Right lung (tissue), 10 donors: Measurements from ENCODE around the gene GOLGA1. TPM values are rescaled to one million over a fixed set of nuclear protein-coding genes. Genes with fewer than 3 reads are reported as not detected.
A peak's percentile ranks its signal among the peaks of the same experiment; 100 is the strongest.
"Not testable (repeated sequence)": the region's sequence is repeated elsewhere in the genome, so short reads cannot be mapped to it uniquely, and the experiment has no call there.

Experiments
- DNase-seq, 2 donors: peaks; one replicate each; pipeline ENCODE4 v3.0.0-alpha.2; 2013
- long read RNA-seq, 8 donors: transcript quantifications; one replicate each; lab custom pipeline, GENCODE V29; 2026
- polyA plus RNA-seq, 5 donors: library from polyadenylated mRNA; unstranded; fragments of 120-200 nt; gene quantifications; one replicate each; pipeline versions ENCODE4 v1.2.1 to v1.2.3, GENCODE V29; 2013; ENCODE audit warnings: inconsistent platforms in 1 of 5, low replicate concordance in 1 of 5; ENCODE audit not compliant: insufficient read length in 5 of 5, insufficient read depth in 1 of 5

GOLGA1 gene
- polyA plus RNA-seq = 10 to 100 TPM; 14.1 to 18.9 (median 16.0) TPM
- long read RNA-seq, donor 1, transcript GOLGA1-206 (1 exons, 886 nt) = major isoform, 6 of 18 reads
- long read RNA-seq, donor 1, partial matches to known transcripts = 12 of 18 reads
- long read RNA-seq, donor 1, other reads (novel, unspliced or antisense) = 0 of 18 reads
- long read RNA-seq, donor 2, partial matches to known transcripts = 0 of 2 reads
- long read RNA-seq, donor 2, other reads (novel, unspliced or antisense) = 0 of 2 reads
- long read RNA-seq, donor 3, partial matches to known transcripts = 0 of 4 reads
- long read RNA-seq, donor 3, other reads (novel, unspliced or antisense) = 0 of 4 reads
- long read RNA-seq, donor 4, transcript GOLGA1-206 (1 exons, 886 nt) = major isoform, 7 of 7 reads
- long read RNA-seq, donor 4, partial matches to known transcripts = 0 of 7 reads
- long read RNA-seq, donor 4, other reads (novel, unspliced or antisense) = 0 of 7 reads
- long read RNA-seq, donor 5, transcript GOLGA1-206 (1 exons, 886 nt) = major isoform, 6 of 6 reads
- long read RNA-seq, donor 5, partial matches to known transcripts = 0 of 6 reads
- long read RNA-seq, donor 5, other reads (novel, unspliced or antisense) = 0 of 6 reads
- long read RNA-seq, donor 6, transcript GOLGA1-206 (1 exons, 886 nt) = major isoform, 5 of 5 reads
- long read RNA-seq, donor 6, partial matches to known transcripts = 0 of 5 reads
- long read RNA-seq, donor 6, other reads (novel, unspliced or antisense) = 0 of 5 reads
- long read RNA-seq, donor 7, transcript GOLGA1-206 (1 exons, 886 nt) = major isoform, 6 of 6 reads
- long read RNA-seq, donor 7, partial matches to known transcripts = 0 of 6 reads
- long read RNA-seq, donor 7, other reads (novel, unspliced or antisense) = 0 of 6 reads
- long read RNA-seq, donor 8 = 0 reads

GRCh38 chr9:124940894-124941678 lies at the start of gene GOLGA1:
Gene GOLGA1, minus strand, starts transcription at chr9:124941083. Its CDS starts 2,372 bp downstream, at chr9:124938711.
- peak; percentile 95 for DNase-seq

GRCh38 chr9:124983698-124984097 lies 42.8 kb upstream of the GOLGA1 start:
- DNase-seq = no peak

GRCh38 chr9:124980431-124980830 lies 39.5 kb upstream of the GOLGA1 start:
- no peak for DNase-seq

GRCh38 chr9:124975131-124975530 lies 34.2 kb upstream of the GOLGA1 start:
- no peak for DNase-seq

GRCh38 chr9:124973807-124974206 lies 32.9 kb upstream of the GOLGA1 start:
- DNase-seq = no peak

GRCh38 chr9:124972241-124972770 lies 31.4 kb upstream of the GOLGA1 start:
- DNase-seq = no peak

- no peak for DNase-seq
These were observed 28.5 kb upstream of the GOLGA1 start for GRCh38 chr9:124969401-124969800.

GRCh38 chr9:124968238-124968637 lies 27.4 kb upstream of the GOLGA1 start:
- no peak for DNase-seq

GRCh38 chr9:124965775-124966568 lies 25.1 kb upstream of the GOLGA1 start:
- peak in 1 of 2 donors; percentile 6 for DNase-seq

- DNase-seq = no peak
These were observed 23.7 kb upstream of the GOLGA1 start for GRCh38 chr9:124964604-124965003.

GRCh38 chr9:124964056-124964455 lies 23.2 kb upstream of the GOLGA1 start:
- no peak for DNase-seq

GRCh38 chr9:124960409-124960752 lies 19.5 kb upstream of the GOLGA1 start:
- no peak for DNase-seq

GRCh38 chr9:124959671-124960408 lies 19.0 kb upstream of the GOLGA1 start:
- not testable (repeated sequence) for DNase-seq

- DNase-seq = no peak
These were observed 13.4 kb upstream of the GOLGA1 start for GRCh38 chr9:124954255-124954654.

GRCh38 chr9:124950050-124950718 lies 9.3 kb upstream of the GOLGA1 start:
- DNase-seq = no peak

GRCh38 chr9:124949387-124949786 lies 8.5 kb upstream of the GOLGA1 start:
- no peak for DNase-seq

GRCh38 chr9:124947727-124948391 lies 7.0 kb upstream of the GOLGA1 start:
- no peak for DNase-seq

GRCh38 chr9:124946167-124946566 lies 5.3 kb upstream of the GOLGA1 start:
- no peak for DNase-seq
